Measurements from ENCODE around the gene ELOA.
A peak's percentile ranks its signal among the peaks of the same experiment; 100 is the strongest.
"Not testable (repeated sequence)": the region's sequence is repeated elsewhere in the genome, so short reads cannot be mapped to it uniquely, and the experiment has no call there.

ELOA gene

GRCh38 chr1:23741609-23742008 is 1.7 kb upstream of the ELOA start:
- no peak for DNase-seq

GRCh38 chr1:23742670-23743286 is 493 bp upstream of the ELOA start:
- DNase-seq = peak; percentile 43

- no peak for DNase-seq
Observed at GRCh38 chr1:23745515-23745914, 2.2 kb downstream of the ELOA start.

DNA sequence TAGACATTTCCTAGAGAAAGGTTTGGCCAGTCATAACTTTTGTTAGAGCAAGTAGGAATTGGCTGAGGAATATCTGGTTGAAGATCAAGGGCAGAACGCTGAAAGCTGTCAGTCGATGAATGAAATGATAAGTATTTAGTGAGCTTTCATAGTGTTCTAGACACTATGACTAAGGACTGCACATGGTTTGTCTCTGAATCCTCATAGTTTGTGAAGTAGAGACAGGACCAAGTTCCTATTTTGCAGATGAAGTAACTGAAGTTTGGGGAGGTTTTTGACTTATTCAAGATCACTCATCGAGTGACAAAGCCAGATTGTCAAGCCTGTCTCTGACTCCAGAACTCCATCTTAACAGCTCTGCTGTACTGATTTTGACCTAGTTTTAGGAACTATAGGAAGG is 4.7 kb downstream of the ELOA start:
- no peak for DNase-seq

DNA sequence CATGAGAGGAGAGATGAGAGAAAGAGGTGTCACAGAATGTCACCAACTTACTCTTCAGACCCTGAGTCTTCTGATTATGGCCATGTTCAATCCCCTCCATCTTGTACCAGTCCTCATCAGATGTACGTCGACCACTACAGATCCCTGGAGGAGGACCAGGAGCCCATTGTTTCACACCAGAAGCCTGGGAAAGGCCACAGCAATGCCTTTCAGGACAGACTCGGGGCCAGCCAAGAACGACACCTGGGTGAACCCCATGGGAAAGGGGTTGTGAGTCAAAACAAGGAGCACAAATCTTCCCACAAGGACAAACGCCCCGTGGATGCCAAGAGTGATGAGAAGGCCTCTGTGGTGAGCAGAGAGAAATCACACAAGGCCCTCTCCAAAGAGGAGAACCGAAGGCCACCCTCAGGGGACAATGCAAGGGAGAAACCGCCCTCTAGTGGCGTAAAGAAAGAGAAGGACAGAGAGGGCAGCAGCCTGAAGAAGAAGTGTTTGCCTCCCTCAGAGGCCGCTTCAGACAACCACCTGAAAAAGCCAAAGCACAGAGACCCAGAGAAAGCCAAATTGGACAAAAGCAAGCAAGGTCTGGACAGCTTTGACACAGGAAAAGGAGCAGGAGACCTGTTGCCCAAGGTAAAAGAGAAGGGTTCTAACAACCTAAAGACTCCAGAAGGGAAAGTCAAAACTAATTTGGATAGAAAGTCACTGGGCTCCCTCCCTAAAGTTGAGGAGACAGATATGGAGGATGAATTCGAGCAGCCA is 8.0 kb downstream of the ELOA start:
- DNase-seq = peak; percentile 55

GRCh38 chr1:23751815-23752200 is 8.5 kb downstream of the ELOA start:
- no peak for DNase-seq

GRCh38 chr1:23752909-23753308 is 9.6 kb downstream of the ELOA start:
- no peak for DNase-seq

DNA sequence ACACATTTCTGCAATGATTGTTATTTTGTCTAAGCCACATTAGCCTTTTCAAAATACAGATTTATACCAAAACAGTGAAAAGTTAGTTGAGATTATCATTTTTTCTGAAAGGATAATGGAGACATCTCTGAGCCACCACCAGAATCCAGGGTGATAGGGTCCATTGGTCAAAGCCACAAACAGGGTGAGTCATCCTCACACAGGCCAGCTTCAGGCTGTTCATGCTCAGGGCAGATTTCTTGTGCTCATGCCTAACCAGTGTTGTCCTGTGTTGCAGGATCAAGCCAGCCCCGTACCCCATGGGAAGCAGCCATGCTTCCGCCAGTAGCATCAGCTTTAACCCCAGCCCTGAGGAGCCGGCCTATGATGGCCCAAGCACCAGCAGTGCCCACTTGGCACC is 13.4 kb downstream of the ELOA start:
- no peak for DNase-seq

DNA sequence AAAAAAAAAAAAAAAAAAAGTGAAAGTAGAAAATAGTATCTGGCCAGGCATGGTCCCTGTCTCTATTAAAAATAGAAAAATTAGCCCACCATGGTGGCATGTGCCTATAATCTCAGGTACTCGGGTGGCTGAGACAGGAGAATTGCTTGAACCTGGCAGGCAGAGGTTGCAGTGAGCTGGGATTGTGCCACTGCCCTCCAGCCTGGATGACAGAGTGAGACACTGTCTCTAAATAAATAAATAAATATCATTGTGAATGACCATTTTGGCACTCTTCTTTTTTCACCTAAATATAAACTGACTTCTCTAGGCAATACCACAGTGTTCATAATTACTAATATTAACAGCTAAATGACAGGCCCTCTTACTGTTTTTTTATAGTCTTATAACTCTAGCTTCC is 14.5 kb downstream of the ELOA start:
- no peak for DNase-seq

DNA sequence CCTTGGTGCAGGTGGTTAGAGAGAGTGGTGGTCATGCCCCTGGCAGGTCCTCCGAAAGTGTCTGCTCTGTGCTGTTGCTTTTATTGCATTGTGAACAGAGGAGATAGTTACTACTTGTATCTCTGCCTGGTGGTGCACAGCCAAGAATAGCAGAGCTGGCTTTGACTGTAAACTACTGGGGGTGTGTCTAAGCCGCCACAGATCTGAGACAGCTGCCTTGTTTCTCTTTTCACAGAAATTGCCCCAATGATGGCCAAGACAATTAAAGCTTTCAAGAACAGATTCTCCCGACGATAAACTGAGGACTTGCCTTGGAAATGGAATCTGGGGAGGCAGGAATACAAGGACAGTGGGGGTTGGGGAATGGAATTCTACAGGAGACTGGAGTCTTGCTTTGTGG is 16.0 kb downstream of the ELOA start:
- no peak for DNase-seq

DNA sequence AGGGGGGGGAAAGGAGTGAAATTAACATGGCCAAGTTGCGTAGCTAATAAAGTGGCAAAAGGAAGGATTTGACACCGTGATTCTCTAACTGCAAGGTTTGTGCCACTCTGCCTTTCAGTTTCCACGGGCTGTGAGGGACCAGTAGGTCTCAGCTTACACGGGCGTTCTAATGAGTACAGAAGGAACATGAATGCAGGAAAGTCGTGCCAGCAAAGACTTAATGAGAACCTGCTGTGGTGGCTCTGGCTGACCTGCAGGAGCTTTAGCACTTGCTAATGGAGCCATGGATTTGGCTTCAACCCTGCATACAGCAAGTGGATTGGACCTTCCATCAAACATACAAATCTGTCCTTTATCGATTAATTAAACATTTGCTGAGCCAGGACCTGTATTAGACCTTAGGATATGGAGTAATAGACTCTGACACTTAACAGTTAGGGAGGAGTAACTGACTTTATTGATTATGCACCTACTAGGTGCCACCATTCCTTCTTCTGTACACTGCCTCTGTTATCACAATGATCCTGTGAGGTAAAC is 19.8 kb downstream of the ELOA start:
- no peak for DNase-seq

DNA sequence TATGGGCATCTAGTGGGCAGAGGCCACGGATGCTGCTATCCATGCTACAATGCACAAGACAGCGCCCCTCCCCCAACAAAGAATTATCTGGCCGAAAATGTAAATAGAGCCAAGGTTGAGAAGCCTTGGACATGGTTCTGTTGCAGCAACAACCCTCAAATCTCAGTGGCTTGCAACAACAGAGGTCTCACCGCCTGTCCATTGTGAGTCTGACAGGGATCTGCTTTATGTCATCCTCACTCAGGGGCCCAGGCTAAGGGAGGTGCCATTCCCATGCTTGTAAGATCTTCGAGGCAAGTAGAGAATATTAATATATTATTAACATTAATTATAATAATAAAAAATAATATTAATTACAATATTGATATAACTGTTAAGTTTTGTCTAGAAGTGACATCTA is 25.5 kb downstream of the ELOA start:
- no peak for DNase-seq

DNA sequence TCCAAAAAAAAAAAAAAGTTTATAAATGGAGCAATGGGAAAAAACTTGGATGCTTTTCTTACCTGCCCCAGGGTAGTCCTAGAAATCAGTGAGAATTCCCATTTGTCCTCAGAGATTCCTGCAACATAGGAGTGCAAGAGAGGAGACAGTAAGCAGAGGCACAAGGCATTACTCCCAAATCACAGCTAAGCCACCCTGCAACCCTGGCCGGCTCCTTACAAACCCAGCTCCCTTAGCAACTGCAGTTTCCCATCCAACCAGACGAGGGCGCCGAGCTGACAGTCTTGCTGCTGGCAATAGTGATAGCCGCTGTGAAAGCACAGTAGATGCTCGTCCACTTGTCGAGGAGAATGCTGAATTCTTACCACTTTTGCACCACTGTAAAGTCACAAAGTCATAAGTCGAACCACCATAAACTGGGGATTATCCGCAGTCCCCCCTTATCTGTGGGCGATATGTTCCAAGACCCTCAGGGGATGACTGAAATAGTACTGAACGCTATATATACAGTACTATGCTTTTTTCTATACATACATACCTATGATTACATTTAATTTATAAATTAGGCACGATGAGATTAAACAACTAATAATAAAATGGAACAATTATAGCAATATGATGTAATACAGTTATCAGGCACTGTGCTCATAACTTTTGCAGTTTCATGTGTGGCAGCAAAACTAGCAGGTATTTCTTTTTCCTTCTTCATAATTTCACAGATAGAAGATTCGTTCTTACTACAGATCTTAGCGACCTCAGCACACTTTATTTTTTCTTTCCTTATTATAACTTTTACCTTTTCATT is 29.0 kb downstream of the ELOA start:
- peak; percentile 91 for DNase-seq

GRCh38 chr1:23772854-23773242 is 29.6 kb downstream of the ELOA start:
- no peak for DNase-seq

DNA sequence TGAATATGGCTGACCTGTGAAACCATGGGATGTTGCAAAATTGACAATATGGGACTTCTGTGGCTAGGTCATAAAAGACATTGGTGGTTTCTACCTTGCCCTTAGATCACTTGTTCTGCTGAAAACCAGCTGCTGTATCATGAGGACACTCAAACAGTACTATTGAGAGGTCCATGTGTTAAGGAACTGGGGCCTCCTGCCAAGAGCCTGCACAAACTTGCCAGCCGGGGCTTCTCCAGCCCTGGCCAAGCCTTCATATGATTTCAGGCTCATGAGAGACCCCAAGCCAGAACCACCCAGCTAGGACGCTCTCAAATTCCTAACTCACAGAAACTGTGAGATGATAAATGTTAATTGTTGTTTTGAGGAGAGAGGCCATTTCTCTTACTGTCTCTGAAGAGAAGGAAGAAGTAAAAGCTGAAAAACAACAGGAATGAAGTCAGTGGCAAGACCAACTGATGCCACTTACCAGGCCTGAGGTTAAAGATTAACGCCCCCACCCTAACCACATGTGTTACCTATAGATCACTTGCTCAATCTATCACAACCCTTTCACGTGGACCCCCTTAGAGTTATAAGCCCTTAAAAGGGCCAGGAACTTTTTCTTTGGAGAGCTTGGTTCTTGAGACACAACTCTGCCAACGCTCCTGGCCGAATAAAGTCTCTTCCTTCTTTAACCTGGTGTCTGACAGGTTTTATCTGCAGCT is 31.1 kb downstream of the ELOA start:
- DNase-seq = no peak

DNA sequence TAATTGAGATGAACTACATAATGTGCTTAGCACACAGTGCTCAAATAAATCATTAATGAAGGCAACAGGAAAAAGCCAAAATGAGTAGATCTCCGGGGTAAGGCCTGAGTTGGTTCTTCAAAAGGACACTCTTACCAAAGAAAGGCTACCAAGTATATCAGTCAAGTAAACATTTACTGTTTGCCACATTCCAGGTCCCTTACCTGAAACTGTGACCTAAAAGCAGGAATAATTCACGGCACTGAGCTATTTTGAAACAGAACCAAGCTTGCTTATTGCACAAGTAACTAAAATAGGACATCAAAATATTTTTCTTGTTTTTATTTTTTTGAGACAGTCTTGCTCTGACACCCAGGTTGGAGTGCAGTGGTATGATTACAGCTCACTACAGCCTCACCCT is 32.9 kb downstream of the ELOA start:
- DNase-seq = no peak

DNA sequence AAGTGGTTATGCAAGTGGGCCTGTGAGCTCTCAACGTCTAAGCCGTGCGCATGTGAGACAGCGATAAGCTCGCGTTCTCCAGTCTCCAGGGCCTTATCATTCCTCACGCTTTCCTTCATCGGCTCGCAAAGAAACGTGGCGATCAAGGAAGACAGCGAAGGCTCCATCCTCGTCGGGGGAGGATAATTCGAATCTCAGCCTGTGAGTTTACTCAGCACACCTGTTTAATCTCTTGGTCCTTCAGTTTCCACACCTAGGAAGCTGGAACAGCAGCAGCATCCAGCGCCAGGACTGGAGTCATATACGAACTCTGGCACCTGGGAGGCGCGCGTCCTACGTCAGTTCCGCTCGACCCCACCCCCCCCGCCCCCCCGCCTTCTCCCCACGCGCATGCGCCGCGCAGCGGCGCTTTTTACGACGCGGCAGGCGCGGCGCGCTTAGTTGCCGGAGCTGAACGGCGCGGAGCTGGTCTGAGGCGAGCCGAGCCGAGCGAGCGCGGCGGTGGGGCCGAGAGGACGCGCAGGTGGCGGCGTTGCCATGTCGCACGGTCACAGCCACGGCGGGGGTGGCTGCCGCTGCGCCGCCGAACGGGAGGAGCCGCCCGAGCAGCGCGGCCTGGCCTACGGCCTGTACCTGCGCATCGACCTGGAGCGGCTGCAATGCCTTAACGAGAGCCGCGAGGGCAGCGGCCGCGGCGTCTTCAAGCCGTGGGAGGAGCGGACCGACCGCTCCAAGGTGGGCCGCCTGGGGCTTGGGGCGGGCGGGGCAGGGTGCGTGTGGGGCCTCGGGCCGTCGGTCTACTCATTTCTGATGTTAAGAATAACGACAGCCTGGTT is 34.9 kb downstream of the ELOA start, which contains the start of gene PITHD1:
Gene PITHD1, plus strand, starts transcription at position 440 of the 836 bp plus-strand sequence. Its CDS starts 98 bp downstream, at position 538.
- peak; percentile 87 for DNase-seq

DNA sequence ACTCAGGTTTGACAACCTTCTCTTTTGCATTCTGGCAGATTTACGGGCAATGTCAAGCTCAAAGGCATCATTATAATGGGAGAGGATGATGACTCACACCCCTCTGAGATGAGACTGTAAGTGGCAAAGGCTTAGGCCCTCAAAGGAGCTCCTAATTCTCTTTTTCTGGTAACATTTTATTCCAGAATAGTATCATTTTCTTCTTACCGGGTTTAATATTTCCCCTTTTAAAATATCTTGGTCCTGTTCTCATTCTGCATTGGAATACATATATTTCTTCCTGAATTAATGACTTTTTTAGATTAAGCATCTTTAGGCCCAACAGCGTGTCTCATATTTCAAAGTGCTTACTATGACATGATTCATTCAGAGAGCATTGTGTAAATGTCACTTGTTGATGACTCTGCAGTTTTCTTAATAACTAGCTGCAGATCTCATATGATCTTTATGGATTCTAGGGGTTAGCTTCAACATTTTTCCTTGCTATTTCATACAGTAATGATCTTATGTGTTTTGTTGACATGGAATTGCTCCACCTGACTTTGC is 36.6 kb downstream of the ELOA start:
- no peak for DNase-seq

- not testable (repeated sequence) for DNase-seq
Observed at GRCh38 chr1:23783141-23783540, 39.9 kb downstream of the ELOA start.

DNA sequence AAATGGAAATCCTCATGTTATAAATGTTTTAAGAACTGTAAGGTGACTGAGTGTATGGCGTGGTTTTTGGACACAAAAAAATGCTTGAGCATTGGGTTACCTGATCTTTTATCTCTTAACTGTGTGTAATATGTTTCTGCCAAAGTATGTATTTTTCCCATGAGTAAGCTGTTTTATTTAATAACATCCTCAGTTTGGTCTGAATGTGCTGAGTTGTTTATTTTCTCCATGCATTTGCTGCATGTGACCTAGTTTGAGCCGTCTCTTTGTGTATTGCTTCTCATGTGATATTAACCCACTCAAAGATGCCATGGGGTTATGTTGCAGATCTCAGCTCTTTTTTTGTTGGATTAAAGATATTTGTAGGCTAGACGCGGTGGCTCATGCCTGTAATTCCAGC is 41.6 kb downstream of the ELOA start:
- no peak for DNase-seq

GRCh38 chr1:23787701-23788100 is 44.4 kb downstream of the ELOA start:
- DNase-seq = no peak

DNA sequence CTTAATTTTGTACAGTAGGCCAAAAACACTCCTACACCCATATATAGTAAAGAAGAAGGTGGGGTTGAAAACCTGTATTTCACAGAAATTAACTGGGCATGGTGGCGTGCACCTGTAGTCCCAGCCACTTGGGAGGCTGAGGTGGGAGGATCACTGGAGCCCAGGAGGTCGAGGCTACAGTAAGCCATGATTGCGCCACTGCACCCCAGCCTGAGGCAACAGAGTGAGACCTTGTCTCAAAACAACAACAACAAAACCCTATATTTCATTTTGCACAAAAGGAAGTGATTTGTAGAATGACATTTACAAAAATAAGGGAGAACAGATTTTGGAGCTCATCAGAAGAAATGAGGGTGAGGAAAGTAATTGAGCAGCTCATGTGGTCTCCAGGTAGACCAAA is 45.4 kb downstream of the ELOA start:
- no peak for DNase-seq

All from activated CD4-positive, alpha-beta T cell treated with anti-CD3 and anti-CD28 coated beads for 48 hours (primary cell).